Stimulated activated naive CD8-positive, alpha-beta T cell treated with anti-CD3 and anti-CD28 coated beads, Interleukin-15, amount 100 ng/mL, for 72 hours (primary cell): ENCODE data around the gene KCNK16.
A peak's percentile ranks its signal among the peaks of the same experiment; 100 is the strongest.

Experiments
- ATAC-seq: fragments of 150-1000 bp; cut with Tn5 transposase; 2 replicates; pipeline ENCODE4 v1.10.0; 2021; ENCODE audit warnings: mild to moderate bottlenecking, moderate library complexity
- DNase-seq, 2 donors: peaks; one replicate each; pipeline ENCODE4 v3.0.0; 2021 to 2022
- H3K27ac Mint-ChIP-seq, 2 donors: one replicate each; pipeline ENCODE4 v1.8.0; 2022; ENCODE audit warnings: mild to moderate bottlenecking in 2 of 2, mixed read lengths in 2 of 2, moderate library complexity in 2 of 2
- H3K27me3 Mint-ChIP-seq: one replicate; pipeline ENCODE4 v1.8.0; 2022; ENCODE audit warnings: mixed read lengths
- H3K4me1 Mint-ChIP-seq: one replicate; pipeline ENCODE4 v1.8.0; 2022; ENCODE audit warnings: mild to moderate bottlenecking, mixed read lengths
- H3K4me3 Mint-ChIP-seq, 2 donors: one replicate each; pipeline ENCODE4 v1.8.0; 2022; ENCODE audit warnings: mild to moderate bottlenecking in 2 of 2, mixed read lengths in 2 of 2, moderate library complexity in 1 of 2
- H3K9me3 Mint-ChIP-seq, 2 donors: one replicate each; pipeline ENCODE4 v1.8.0; 2022; ENCODE audit warnings: mixed read lengths in 2 of 2

Gene KCNK16

GRCh38 chr6:39279539-39279938 is 43.0 kb downstream of the KCNK16 start:
- no peak overlapping the region for H3K27ac Mint-ChIP-seq
- H3K27me3 Mint-ChIP-seq, result peaks cover 23% of the 10 kb centered on the region
- ATAC-seq (no peak), DNase-seq (no peak)
- no peak overlapping the region for H3K4me3 Mint-ChIP-seq
- no peaks in the 10 kb centered on the region for H3K9me3 Mint-ChIP-seq
- peaks cover 6% of the 10 kb centered on the region for H3K4me1 Mint-ChIP-seq

GRCh38 chr6:39276379-39276995 is 46.0 kb downstream of the KCNK16 start:
- DNase-seq, result no peak
- H3K4me3 Mint-ChIP-seq, result no peak overlapping the region

DNA sequence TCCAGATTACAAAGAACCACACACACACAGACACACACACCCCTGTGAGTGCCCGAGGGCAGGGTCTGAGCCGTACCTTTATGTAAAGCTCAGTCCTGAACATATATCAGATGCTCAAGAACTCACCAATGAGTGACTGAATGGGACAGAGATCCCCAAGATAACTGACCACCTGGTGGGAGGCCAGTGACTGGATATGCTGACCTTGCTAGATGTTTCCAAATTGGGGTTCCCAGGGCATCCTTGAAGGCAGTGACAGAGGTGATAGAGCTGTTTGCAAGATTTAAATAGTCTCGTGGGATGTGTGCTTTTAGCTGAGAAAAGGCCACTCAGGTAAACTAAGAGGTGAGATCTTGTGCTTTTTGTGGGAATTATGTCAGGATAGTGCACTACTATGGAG is 47.6 kb downstream of the KCNK16 start:
- DNase-seq (no peak), ATAC-seq (no peak)
- Mint-ChIP-seq H3K4me3 (no peak overlapping the region), H3K27me3 (peaks cover 8% of the 10 kb centered on the region), H3K27ac (no peak overlapping the region), H3K9me3 (no peaks in the 10 kb centered on the region), H3K4me1 (peaks cover 1% of the 10 kb centered on the region)

More at GRCh38 chr6:39276379-39276995, 46.0 kb downstream of the KCNK16 start:
- Mint-ChIP-seq H3K9me3 (no peaks in the 10 kb centered on the region), H3K27me3 (peaks cover 13% of the 10 kb centered on the region), H3K27ac (no peak overlapping the region), H3K4me1 (peaks cover 6% of the 10 kb centered on the region)
- ATAC-seq, result no peak

DNA sequence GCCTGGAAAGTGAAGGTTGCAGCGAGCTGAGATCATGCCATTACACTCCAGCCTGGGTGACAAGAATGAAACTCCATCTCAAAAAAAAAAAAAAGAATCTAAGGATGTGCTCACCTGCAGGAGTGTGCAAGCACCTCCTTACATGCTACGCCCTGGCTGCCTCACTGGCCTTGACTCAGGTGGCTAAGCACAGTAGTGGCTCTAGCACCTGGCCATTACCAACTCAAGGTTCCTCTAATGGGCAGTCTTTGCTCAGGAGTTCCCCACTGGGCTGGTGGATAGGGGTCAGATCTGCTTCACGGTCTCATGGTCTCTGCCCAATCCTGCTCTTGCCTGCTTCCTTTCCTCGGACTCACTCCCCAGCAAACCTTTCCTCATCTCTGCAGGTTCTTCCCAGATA is 48.0 kb downstream of the KCNK16 start:
- DNase-seq, result no peak
- Mint-ChIP-seq H3K9me3 (no peaks in the 10 kb centered on the region), H3K27ac (no peak overlapping the region), H3K27me3 (peaks cover 8% of the 10 kb centered on the region), H3K4me1 (no peaks in the 10 kb centered on the region), H3K4me3 (no peak overlapping the region)
- ATAC-seq, result no peak

- Mint-ChIP-seq H3K4me1 (no peaks in the 10 kb centered on the region), H3K9me3 (no peaks in the 10 kb centered on the region), H3K27me3 (peaks cover 8% of the 10 kb centered on the region), H3K4me3 (no peak overlapping the region), H3K27ac (no peak overlapping the region)
- DNase-seq, result no peak
- no peak for ATAC-seq
These were observed 49.1 kb downstream of the KCNK16 start for GRCh38 chr6:39273406-39273821.

DNA sequence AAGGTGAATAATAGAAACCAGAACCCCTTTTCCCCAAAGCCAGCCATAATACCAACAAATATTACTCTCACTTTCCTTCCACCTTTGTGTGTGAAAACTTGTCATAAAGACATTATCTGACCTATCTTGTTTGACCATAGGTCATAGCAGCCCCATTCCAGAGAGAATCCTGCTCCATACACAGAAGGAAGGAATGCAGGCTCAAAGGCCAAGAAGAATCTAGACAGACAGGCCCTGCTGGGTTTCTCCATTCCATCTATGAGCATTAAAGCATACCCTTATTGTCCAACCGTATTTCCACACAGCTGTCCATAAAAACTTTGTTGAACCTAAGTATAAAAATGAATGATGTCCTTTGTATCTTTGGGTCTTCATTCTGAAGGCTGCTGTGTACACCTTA is 52.5 kb downstream of the KCNK16 start:
- no peak overlapping the region for H3K27ac Mint-ChIP-seq
- no peaks in the 10 kb centered on the region for H3K9me3 Mint-ChIP-seq
- H3K4me3 Mint-ChIP-seq, result no peak overlapping the region
- DNase-seq (no peak), ATAC-seq (no peak)
- H3K4me1 Mint-ChIP-seq, result peaks cover 15% of the 10 kb centered on the region
- peaks cover 6% of the 10 kb centered on the region for H3K27me3 Mint-ChIP-seq

- Mint-ChIP-seq H3K27ac (no peak overlapping the region), H3K9me3 (no peaks in the 10 kb centered on the region), H3K27me3 (peaks cover 6% of the 10 kb centered on the region), H3K4me3 (no peak overlapping the region), H3K4me1 (peaks cover 25% of the 10 kb centered on the region)
- DNase-seq, result no peak
- ATAC-seq, result no peak
These were observed 53.8 kb downstream of the KCNK16 start for GRCh38 chr6:39268721-39269120.

DNA sequence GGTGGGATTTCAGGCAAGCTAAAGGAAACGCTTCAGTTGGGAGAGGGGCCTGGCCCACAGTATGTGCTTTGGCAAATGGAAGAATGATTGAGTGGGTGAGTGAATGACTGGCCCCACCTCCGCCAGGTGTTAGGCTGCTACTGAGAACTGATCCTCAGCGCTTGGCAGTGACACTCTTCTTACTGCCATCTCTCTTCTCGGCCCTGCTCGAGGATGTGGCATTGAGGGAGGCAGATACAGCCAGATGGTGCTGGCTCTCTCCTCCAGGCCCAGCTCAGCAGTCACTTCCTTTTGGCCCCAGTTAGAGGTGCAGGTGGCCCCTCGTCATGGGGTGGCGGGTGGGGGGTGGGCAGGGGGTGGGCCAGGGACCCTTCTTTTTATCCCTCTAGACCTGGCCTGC is 54.3 kb downstream of the KCNK16 start:
- Mint-ChIP-seq H3K9me3 (no peaks in the 10 kb centered on the region), H3K27me3 (peaks cover 6% of the 10 kb centered on the region), H3K4me1 (peaks cover 30% of the 10 kb centered on the region), H3K27ac (no peak overlapping the region), H3K4me3 (no peak overlapping the region)
- DNase-seq (no peak), ATAC-seq (no peak)

- Mint-ChIP-seq H3K9me3 (no peaks in the 10 kb centered on the region), H3K4me3 (no peak overlapping the region), H3K27ac (peak overlapping the region; percentile 37 to 47), H3K27me3 (peaks cover 6% of the 10 kb centered on the region), H3K4me1 (peaks cover 31% of the 10 kb centered on the region)
- DNase-seq (peak in 1 of 2 donors; percentile 29), ATAC-seq (peak; percentile 67)
These were observed 55.6 kb downstream of the KCNK16 start for GRCh38 chr6:39266782-39267355.

- Mint-ChIP-seq H3K27ac (no peak overlapping the region), H3K9me3 (peaks cover 0 to under 1% of the 10 kb centered on the region in 2 donors), H3K4me3 (no peak overlapping the region), H3K4me1 (peaks cover 31% of the 10 kb centered on the region), H3K27me3 (peaks cover 11% of the 10 kb centered on the region)
- DNase-seq (no peak), ATAC-seq (no peak)
These were observed 56.1 kb downstream of the KCNK16 start for GRCh38 chr6:39266375-39266774.
